NT2/D1 (cell line): ENCODE results near the gene CLIC6.

Experiments used
- DNase-seq: peaks from one replicate; pipeline ENCODE4 v3.0.0-alpha.2; 2011; ENCODE audit warnings: low read depth, low spot score
- H3K27me3 ChIP-seq: 2 replicates; pipeline ENCODE4 v1.6.0; 2011; ENCODE audit warnings: mild to moderate bottlenecking; ENCODE audit not compliant: insufficient read length, insufficient read depth
- H3K36me3 ChIP-seq: 2 replicates; pipeline ENCODE4 v1.6.1; 2011; ENCODE audit warnings: mild to moderate bottlenecking, low read length, mixed read lengths; ENCODE audit not compliant: insufficient read depth, insufficient read length
- H3K4me1 ChIP-seq: 2 replicates; pipeline ENCODE4 v1.5.1; 2011; ENCODE audit not compliant: insufficient read depth, insufficient read length
- H3K4me3 ChIP-seq: 2 replicates; pipeline ENCODE4 v1.5.1; 2011; ENCODE audit warnings: low read depth; ENCODE audit not compliant: insufficient read length
- H3K9ac ChIP-seq: 2 replicates; pipeline ENCODE4 v1.6.0; 2011; ENCODE audit warnings: low read depth; ENCODE audit not compliant: insufficient read length
- H3K9me3 ChIP-seq: 2 replicates; pipeline ENCODE4 v1.5.1; 2011; ENCODE audit warnings: mild to moderate bottlenecking, low read length; ENCODE audit not compliant: insufficient read depth
- SUZ12 ChIP-seq: IDR thresholded peaks from 2 replicates; pipeline ENCODE4 v1.6.1; 2011; ENCODE audit not compliant: insufficient read length, insufficient read depth; ENCODE audit errors: extremely low read depth
- YY1 ChIP-seq: IDR thresholded peaks from 2 replicates; pipeline ENCODE4 v1.6.1; 2011; ENCODE audit not compliant: insufficient read length, insufficient read depth
- ZNF274 ChIP-seq: IDR thresholded peaks from 2 replicates; pipeline ENCODE4 v1.6.1; 2011; ENCODE audit warnings: mild to moderate bottlenecking, low read depth, low read length

Gene CLIC6

DNA sequence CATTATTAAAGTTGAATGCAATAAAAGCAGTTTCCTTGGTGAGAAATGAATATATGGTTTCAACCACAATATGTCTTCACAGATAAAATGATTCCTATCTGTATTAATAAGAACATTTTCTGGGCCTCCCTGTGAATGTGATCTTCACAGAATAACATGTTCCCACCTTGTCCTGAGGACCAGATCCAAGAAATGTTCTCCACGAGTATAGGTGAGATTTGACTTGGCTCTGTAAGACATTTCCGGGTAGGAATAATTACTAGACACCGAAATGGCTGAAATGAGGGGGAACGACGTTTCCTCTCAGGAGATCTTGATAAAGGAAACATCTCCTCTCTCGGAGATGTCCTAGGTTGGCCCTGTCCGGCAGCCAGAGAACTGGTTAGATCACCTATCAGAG lies 61.4 kb downstream of the CLIC6 start:
- Histone ChIP-seq H3K4me3 (no peak overlapping the region), H3K9ac (no peak overlapping the region), H3K27me3 (no peaks in the 10 kb centered on the region), H3K9me3 (no peaks in the 10 kb centered on the region), H3K36me3 (no peaks in the 10 kb centered on the region), H3K4me1 (no peaks in the 10 kb centered on the region)
- TF ChIP-seq YY1 = no peak
- DNase-seq = no peak

GRCh38 chr21:34730756-34731445 lies 62.1 kb downstream of the CLIC6 start:
- Histone ChIP-seq H3K9me3 (no peaks in the 10 kb centered on the region), H3K9ac (no peak overlapping the region), H3K36me3 (no peaks in the 10 kb centered on the region), H3K4me1 (no peaks in the 10 kb centered on the region), H3K27me3 (no peaks in the 10 kb centered on the region), H3K4me3 (no peak overlapping the region)
- TF ChIP-seq YY1 (no peak), SUZ12 (no peak), ZNF274 (no peak)
- DNase-seq = no peak

GRCh38 chr21:34732388-34732821 lies 63.6 kb downstream of the CLIC6 start:
- no peaks in the 10 kb centered on the region for H3K4me1 ChIP-seq
- no peaks in the 10 kb centered on the region for H3K27me3 ChIP-seq
- TF ChIP-seq ZNF274 (no peak), SUZ12 (no peak), YY1 (no peak)
- no peak for DNase-seq
- no peaks in the 10 kb centered on the region for H3K36me3 ChIP-seq
- H3K9ac ChIP-seq = no peak overlapping the region
- H3K4me3 ChIP-seq = no peak overlapping the region
- H3K9me3 ChIP-seq = no peaks in the 10 kb centered on the region

- DNase-seq = no peak
- Histone ChIP-seq H3K36me3 (no peaks in the 10 kb centered on the region), H3K4me1 (no peaks in the 10 kb centered on the region), H3K9ac (no peak overlapping the region), H3K4me3 (no peak overlapping the region), H3K27me3 (no peaks in the 10 kb centered on the region), H3K9me3 (no peaks in the 10 kb centered on the region)
- TF ChIP-seq SUZ12 = no peak
- TF ChIP-seq YY1 = no peak
- no peak for TF ChIP-seq ZNF274
Measured at GRCh38 chr21:34733852-34734251, 65.1 kb downstream of the CLIC6 start.

- H3K4me3 ChIP-seq = no peak overlapping the region
- no peaks in the 10 kb centered on the region for H3K27me3 ChIP-seq
- no peak overlapping the region for H3K9ac ChIP-seq
- H3K36me3 ChIP-seq = no peaks in the 10 kb centered on the region
- TF ChIP-seq SUZ12 (no peak), ZNF274 (no peak), YY1 (no peak)
- no peaks in the 10 kb centered on the region for H3K4me1 ChIP-seq
- H3K9me3 ChIP-seq = no peaks in the 10 kb centered on the region
- DNase-seq = no peak
Measured at GRCh38 chr21:34734696-34735095, 65.9 kb downstream of the CLIC6 start.

GRCh38 chr21:34736116-34736874 lies 67.5 kb downstream of the CLIC6 start:
- H3K4me1 ChIP-seq = no peaks in the 10 kb centered on the region
- H3K27me3 ChIP-seq = no peaks in the 10 kb centered on the region
- no peaks in the 10 kb centered on the region for H3K9me3 ChIP-seq
- DNase-seq = no peak
- no peaks in the 10 kb centered on the region for H3K36me3 ChIP-seq
- H3K9ac ChIP-seq = no peak overlapping the region
- no peak for TF ChIP-seq ZNF274
- no peak for TF ChIP-seq YY1
- H3K4me3 ChIP-seq = no peak overlapping the region

DNA sequence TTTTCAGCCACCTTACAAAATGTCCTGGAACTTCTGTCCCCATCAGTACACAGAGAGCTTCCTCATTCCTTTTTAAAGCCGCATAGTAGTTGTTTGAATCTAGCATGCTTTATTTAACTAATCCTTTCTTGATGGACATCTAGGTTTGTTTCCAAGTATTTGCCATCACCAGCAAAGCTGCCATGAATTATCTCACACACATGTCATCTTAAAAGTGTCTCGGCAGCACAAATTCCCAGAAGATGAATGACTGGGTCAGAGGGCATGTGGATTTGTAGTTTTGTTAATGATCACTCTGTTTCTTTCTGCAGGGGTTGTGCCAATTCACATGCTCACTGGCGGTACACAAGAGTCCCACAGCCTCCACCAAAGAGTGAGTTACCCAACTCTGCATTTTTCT lies 68.3 kb downstream of the CLIC6 start:
- no peak for DNase-seq
- H3K27me3 ChIP-seq = no peaks in the 10 kb centered on the region
- TF ChIP-seq ZNF274 (no peak), YY1 (no peak), SUZ12 (no peak)
- no peak overlapping the region for H3K4me3 ChIP-seq
- no peaks in the 10 kb centered on the region for H3K36me3 ChIP-seq
- H3K9ac ChIP-seq = no peak overlapping the region
- no peaks in the 10 kb centered on the region for H3K4me1 ChIP-seq
- H3K9me3 ChIP-seq = no peaks in the 10 kb centered on the region
